Common myeloid progenitor, CD34-positive (primary cell): Measurements from ENCODE around the gene PTPRN2.

Source experiments
- CTCF ChIA-PET: fragments of 350-600 bp; sonication (Branson Sonifier 250); formaldehyde crosslinking; loops from one replicate; lab custom pipeline; 2021; ENCODE audit warnings: antibody characterized with exemption; lab: Charles Lee
- POLR2A ChIA-PET: fragments of 350-600 bp; sonication (Branson Sonifier 250); formaldehyde crosslinking; loops from one replicate; lab custom pipeline; 2021; ENCODE audit warnings: antibody characterized with exemption; lab: Charles Lee
- DNase-seq, 3 donors: peaks; one replicate each; pipeline versions ENCODE4 v3.0.0 to v3.0.0-alpha.2; 2013
- H3K27ac ChIP-seq, 2 experiments: 1 replicate in 1 of 2; 2 replicates in 1 of 2; pipeline ENCODE4 v1.7.0; 2013; ENCODE audit warnings: inconsistent platforms in 2 of 2, low read length in 2 of 2, mild to moderate bottlenecking in 2 of 2, low read depth in 1 of 2, moderate library complexity in 1 of 2; ENCODE audit not compliant: severe bottlenecking in 2 of 2, insufficient read depth in 1 of 2, poor library complexity in 1 of 2
- H3K27me3 ChIP-seq, 5 experiments: replicated peaks in 2 of 5; 1 replicate in 3 of 5; 2 replicates in 2 of 5; pipeline versions ENCODE4 v1.6.1 to v1.7.0; 2013; ENCODE audit warnings: low read length in 4 of 5, mild to moderate bottlenecking in 2 of 5, moderate library complexity in 2 of 5, inconsistent platforms in 1 of 5; ENCODE audit not compliant: insufficient read depth in 5 of 5, control insufficient read depth in 4 of 5
- H3K36me3 ChIP-seq, 4 experiments: 1 replicate in 2 of 4; 2 replicates in 2 of 4; pipeline versions ENCODE4 v1.6.1 to v1.7.0; 2013; ENCODE audit warnings: low read length in 3 of 4, control low read depth in 1 of 4, mild to moderate bottlenecking in 1 of 4; ENCODE audit not compliant: control insufficient read depth in 4 of 4, insufficient read depth in 4 of 4
- H3K4me1 ChIP-seq, 4 experiments: 1 replicate in 3 of 4; 2 replicates in 1 of 4; pipeline versions ENCODE4 v1.6.1 to v1.7.1; 2013; ENCODE audit warnings: low read length in 3 of 4, mild to moderate bottlenecking in 3 of 4, control low read depth in 1 of 4, inconsistent platforms in 1 of 4, moderate library complexity in 1 of 4; ENCODE audit not compliant: control insufficient read depth in 4 of 4, insufficient read depth in 4 of 4; ENCODE audit errors: control extremely low read depth in 1 of 4
- H3K4me3 ChIP-seq, 7 experiments: 1 replicate in 4 of 7; 2 replicates in 3 of 7; pipeline versions ENCODE4 v1.5.1 to v1.7.0; 2013; ENCODE audit warnings: mild to moderate bottlenecking in 7 of 7, low read length in 6 of 7, moderate library complexity in 6 of 7, inconsistent platforms in 2 of 7, low read depth in 2 of 7, control low read depth in 1 of 7; ENCODE audit not compliant: insufficient read depth in 4 of 7, control insufficient read depth in 1 of 7; ENCODE audit errors: extremely low read depth in 1 of 7
- H3K9me3 ChIP-seq, 5 experiments: 1 replicate in 4 of 5; 2 replicates in 1 of 5; pipeline versions ENCODE4 v1.6.1 to v1.7.1; 2013; ENCODE audit warnings: low read length in 4 of 5, mild to moderate bottlenecking in 2 of 5, inconsistent platforms in 1 of 5, low read depth in 1 of 5, moderate library complexity in 1 of 5; ENCODE audit not compliant: control insufficient read depth in 4 of 5, insufficient read depth in 2 of 5; ENCODE audit errors: control extremely low read depth in 1 of 5
- WGBS: methylation state at CpG from one replicate; pipeline ENCODE4 v1.1.5; 2013; ENCODE audit not compliant: insufficient coverage; 5-methylcytosine and 5-hydroxymethylcytosine counted together

Gene PTPRN2

GRCh38 chr7:157609516-157609915 lies 978.1 kb downstream of the PTPRN2 start:
- WGBS: 98% methylated on average over 15 of the region's 15 CpGs
- Histone ChIP-seq H3K4me1 (peaks cover 0 to 18% (median 15%) of the 10 kb centered on the region in 4 experiments), H3K4me3 (no peak overlapping the region), H3K36me3 (no peaks in the 10 kb centered on the region), H3K9me3 (no peaks in the 10 kb centered on the region), H3K27me3 (peaks cover 0 to 46% (median 13%) of the 10 kb centered on the region in 5 experiments), H3K27ac (no peak overlapping the region)
- POLR2A ChIA-PET: no interaction called here
- no peak for DNase-seq
- CTCF ChIA-PET: no interaction called here

DNA sequence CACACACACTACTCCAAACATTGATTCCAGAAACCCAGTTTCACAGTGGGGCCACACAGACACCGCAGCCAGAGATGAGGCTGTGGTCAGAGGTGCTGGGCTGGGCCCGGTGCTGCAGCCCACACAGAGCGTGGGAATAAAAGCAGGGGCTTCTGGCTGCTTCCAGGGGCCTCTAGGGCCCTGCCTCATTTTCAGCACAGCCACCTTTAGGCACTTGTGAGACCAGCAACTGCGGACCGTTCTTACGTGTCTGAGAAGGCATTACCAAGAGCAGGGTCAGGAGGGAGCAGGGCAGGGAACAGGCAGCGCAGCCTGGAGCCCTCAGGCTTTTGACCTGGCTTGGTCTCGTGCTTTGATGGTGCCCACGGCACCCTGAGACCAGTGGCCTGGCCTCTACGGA lies 980.4 kb downstream of the PTPRN2 start:
- DNase-seq: no peak
- WGBS: 94% methylated on average over 10 of the region's 10 CpGs
- Histone ChIP-seq H3K4me1 (peaks cover 0 to 1% (median 0%) of the 10 kb centered on the region in 4 experiments), H3K9me3 (no peaks in the 10 kb centered on the region), H3K4me3 (no peak overlapping the region), H3K36me3 (no peaks in the 10 kb centered on the region), H3K27me3 (peaks cover 0 to 23% (median 11%) of the 10 kb centered on the region in 5 experiments), H3K27ac (no peak overlapping the region)
- ChIA-PET POLR2A (no interaction called here), CTCF (interaction anchor here (1.1 to 1.2 kb wide), 2 partner anchors 15 to 268 kb away, joined by 4 read pairs; no protein-coding TSS in a partner anchor)

- 80% methylated on average over 5 of the region's 9 CpGs for WGBS
These were observed 981.5 kb downstream of the PTPRN2 start for GRCh38 chr7:157606140-157606539.

GRCh38 chr7:157605638-157606037 lies 982.0 kb downstream of the PTPRN2 start:
- no peaks in the 10 kb centered on the region for H3K4me1 ChIP-seq
- CTCF ChIA-PET: interaction anchor here (1.1 kb wide), 1 partner anchor 11 kb away, joined by 3 read pairs; no protein-coding TSS in a partner anchor
- 92% methylated on average over 3 of the region's 3 CpGs for WGBS
- no peaks in the 10 kb centered on the region for H3K36me3 ChIP-seq
- H3K9me3 ChIP-seq: no peaks in the 10 kb centered on the region
- POLR2A ChIA-PET: no interaction called here
- no peak overlapping the region for H3K27ac ChIP-seq
- peaks cover 0 to 13% (median 2%) of the 10 kb centered on the region in 5 experiments for H3K27me3 ChIP-seq
- DNase-seq: no peak
- no peak overlapping the region for H3K4me3 ChIP-seq

More at GRCh38 chr7:157606140-157606539, 981.5 kb downstream of the PTPRN2 start:
- H3K4me3 ChIP-seq: no peak overlapping the region
- ChIA-PET CTCF (interaction anchor here (1.2 kb wide), 1 partner anchor 269 kb away, joined by 4 read pairs; no protein-coding TSS in a partner anchor), POLR2A (no interaction called here)
- H3K27ac ChIP-seq: no peak overlapping the region
- peaks cover 0 to 13% (median 6%) of the 10 kb centered on the region in 5 experiments for H3K27me3 ChIP-seq
- no peaks in the 10 kb centered on the region for H3K36me3 ChIP-seq
- H3K4me1 ChIP-seq: no peaks in the 10 kb centered on the region
- no peak for DNase-seq
- no peaks in the 10 kb centered on the region for H3K9me3 ChIP-seq

DNA sequence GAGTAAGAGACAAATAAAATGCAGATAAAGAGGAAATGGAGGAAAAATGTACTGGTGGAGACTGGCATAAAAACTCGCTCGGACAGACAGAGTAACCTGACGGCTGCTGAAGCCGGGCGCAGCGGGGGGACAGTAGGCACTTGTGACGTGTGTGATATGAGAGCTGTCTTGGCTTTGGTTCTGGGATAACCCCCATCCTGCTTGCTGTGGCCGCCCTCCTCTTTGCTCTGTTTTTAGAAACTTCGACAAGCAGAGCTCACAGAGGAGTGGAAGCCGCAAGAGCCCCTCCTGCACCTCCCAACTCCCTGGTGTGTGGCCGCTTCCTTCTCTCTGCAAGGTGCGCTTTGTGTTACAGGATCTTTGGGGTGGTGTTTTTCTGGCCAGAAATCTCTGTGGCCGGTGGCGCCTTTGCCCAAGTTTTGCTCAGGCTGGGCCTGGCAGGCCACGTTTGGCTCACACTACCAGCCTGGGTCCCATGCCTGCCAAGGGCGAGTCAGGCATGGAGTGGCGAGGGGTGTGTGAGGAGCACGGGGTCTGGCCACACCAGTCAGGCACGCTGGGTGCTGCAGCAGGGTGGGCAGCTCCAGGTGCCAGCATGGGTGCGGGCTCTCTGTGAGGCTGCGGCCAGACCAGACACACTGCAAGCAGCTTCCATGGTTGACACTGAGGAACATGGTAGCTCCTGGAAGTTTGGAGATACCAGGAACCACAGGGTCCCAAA lies 982.8 kb downstream of the PTPRN2 start:
- POLR2A ChIA-PET: no interaction called here

GRCh38 chr7:157603716-157604115 lies 983.9 kb downstream of the PTPRN2 start:
- no peak overlapping the region for H3K27ac ChIP-seq
- H3K27me3 ChIP-seq: peaks cover 0 to 7% (median under 1%) of the 10 kb centered on the region in 5 experiments
- H3K36me3 ChIP-seq: no peaks in the 10 kb centered on the region
- POLR2A ChIA-PET: no interaction called here
- no peak overlapping the region for H3K4me3 ChIP-seq
- H3K4me1 ChIP-seq: no peaks in the 10 kb centered on the region
- no peaks in the 10 kb centered on the region for H3K9me3 ChIP-seq
- 94% methylated on average over 19 of the region's 21 CpGs for WGBS
- no peak for DNase-seq
- CTCF ChIA-PET: interaction anchor here (1.3 kb wide), 1 partner anchor 30 kb away, joined by 3 read pairs; no protein-coding TSS in a partner anchor

More for the DNA sequence above, 982.8 kb downstream of the PTPRN2 start:
- H3K4me1 ChIP-seq: no peaks in the 10 kb centered on the region
- H3K4me3 ChIP-seq: no peak overlapping the region
- no peaks in the 10 kb centered on the region for H3K9me3 ChIP-seq
- DNase-seq: no peak
- CTCF ChIA-PET: interaction anchor here (1.1 kb wide), 1 partner anchor 11 kb away, joined by 3 read pairs; no protein-coding TSS in a partner anchor
- no peak overlapping the region for H3K27ac ChIP-seq
- H3K27me3 ChIP-seq: peaks cover 0 to 10% (median 0%) of the 10 kb centered on the region in 5 experiments
- 97% methylated on average over 20 of the region's 21 CpGs for WGBS
- no peaks in the 10 kb centered on the region for H3K36me3 ChIP-seq

DNA sequence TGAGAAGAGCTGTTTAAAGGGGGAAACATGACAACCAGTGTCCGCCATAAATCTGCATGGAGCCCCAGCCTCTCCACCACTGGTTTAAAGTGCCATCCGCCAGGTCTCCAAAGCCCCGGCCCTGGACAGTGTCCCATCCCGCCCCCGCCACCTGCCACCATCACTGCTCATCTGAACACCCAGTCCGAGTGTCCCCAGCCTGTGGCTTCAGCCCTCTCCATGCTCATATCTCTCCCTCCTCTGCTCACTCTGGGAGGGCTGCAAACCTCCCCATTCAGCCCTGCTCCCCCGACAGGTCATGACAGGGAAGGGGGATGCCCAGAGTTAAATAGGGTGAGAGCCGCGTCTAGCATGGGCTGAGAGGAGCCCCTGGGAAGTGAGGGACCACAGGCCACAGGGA lies 984.6 kb downstream of the PTPRN2 start:
- no peak for DNase-seq
- Histone ChIP-seq H3K4me3 (no peak overlapping the region), H3K4me1 (no peaks in the 10 kb centered on the region), H3K9me3 (no peaks in the 10 kb centered on the region), H3K36me3 (no peaks in the 10 kb centered on the region), H3K27ac (no peak overlapping the region), H3K27me3 (peaks cover 0 to 7% (median 2%) of the 10 kb centered on the region in 5 experiments)
- ChIA-PET CTCF (interaction anchor here (1.3 kb wide), 1 partner anchor 30 kb away, joined by 3 read pairs; no protein-coding TSS in a partner anchor), POLR2A (no interaction called here)
- 93% methylated on average over 9 of the region's 9 CpGs for WGBS
